ENCODE measurements around the gene TRIM43B. TPM values are rescaled to one million over a fixed set of nuclear protein-coding genes. Genes with fewer than 3 reads are reported as not detected.

TRIM43B gene
- total RNA-seq, 1 experiment from 2014 or later: not detected

DNA sequence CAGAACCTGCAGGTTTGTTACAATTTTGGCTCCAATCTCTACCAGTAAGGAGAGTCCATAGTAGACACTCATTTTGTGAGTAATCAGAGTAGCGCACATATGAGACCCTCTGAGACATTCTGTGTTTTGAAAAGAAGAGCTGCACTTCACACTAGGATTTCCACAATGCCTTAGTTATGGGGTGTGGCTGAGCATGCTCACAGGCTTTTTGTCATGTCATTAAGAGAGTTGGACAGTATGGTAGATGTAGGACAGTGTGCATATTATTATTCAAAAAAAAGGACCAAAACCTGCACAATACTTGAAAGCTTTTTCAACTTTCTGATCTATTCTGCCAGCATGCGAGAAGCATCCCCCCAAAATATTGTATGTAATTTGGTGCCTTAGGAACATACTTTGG lies 24.9 kb upstream of the TRIM43B start:
- no peaks in the 10 kb centered on the region for H3K9me3 ChIP-seq (ENCODE audit: control insufficient read depth in 1 of 2, insufficient read depth in 1 of 2, low read depth in 1 of 2, low read length in 2 of 2)
- H3K9me2 ChIP-seq (ENCODE audit: insufficient read depth): no peaks in the 10 kb centered on the region
- intact Hi-C loops (cut with micrococcal nuclease): no loop called here
- RAD21 ChIA-PET (ENCODE audit: low non-redundant PET in 1 of 2, low total read pairs in 2 of 2, uncharacterized antibody in 2 of 2, unreplicated experiment in 2 of 2): no interaction called here
- ATAC-seq (no peak), DNase-seq (ENCODE audit: low read depth, low spot score) (no peak)
- H3K9ac ChIP-seq (ENCODE audit: low read length): no peak overlapping the region
- BruUV-seq (replicated peaks): no TSS peak
- H3K27ac ChIP-seq (ENCODE audit: low read depth, low read length): no peak overlapping the region
- no peak for TF ChIP-seq SP1 (IDR thresholded peaks at IDR 0.05; ENCODE audit: low read depth)
- TF ChIP-seq FOSL1 (IDR thresholded peaks at IDR 0.05; ENCODE audit: low read depth): no peak
- TF ChIP-seq, protein P1, sequence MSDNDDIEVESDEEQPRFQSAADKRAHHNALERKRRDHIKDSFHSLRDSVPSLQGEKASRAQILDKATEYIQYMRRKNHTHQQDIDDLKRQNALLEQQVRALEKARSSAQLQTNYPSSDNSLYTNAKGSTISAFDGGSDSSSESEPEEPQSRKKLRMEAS (IDR thresholded peaks at IDR 0.05): no peak
- TF ChIP-seq ZNF274 (IDR thresholded peaks at IDR 0.05; ENCODE audit: low read depth, low read length): no peak
- TF ChIP-seq, protein P2, sequence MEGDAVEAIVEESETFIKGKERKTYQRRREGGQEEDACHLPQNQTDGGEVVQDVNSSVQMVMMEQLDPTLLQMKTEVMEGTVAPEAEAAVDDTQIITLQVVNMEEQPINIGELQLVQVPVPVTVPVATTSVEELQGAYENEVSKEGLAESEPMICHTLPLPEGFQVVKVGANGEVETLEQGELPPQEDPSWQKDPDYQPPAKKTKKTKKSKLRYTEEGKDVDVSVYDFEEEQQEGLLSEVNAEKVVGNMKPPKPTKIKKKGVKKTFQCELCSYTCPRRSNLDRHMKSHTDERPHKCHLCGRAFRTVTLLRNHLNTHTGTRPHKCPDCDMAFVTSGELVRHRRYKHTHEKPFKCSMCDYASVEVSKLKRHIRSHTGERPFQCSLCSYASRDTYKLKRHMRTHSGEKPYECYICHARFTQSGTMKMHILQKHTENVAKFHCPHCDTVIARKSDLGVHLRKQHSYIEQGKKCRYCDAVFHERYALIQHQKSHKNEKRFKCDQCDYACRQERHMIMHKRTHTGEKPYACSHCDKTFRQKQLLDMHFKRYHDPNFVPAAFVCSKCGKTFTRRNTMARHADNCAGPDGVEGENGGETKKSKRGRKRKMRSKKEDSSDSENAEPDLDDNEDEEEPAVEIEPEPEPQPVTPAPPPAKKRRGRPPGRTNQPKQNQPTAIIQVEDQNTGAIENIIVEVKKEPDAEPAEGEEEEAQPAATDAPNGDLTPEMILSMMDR (IDR thresholded peaks at IDR 0.05 in 2 of 3, conservative IDR thresholded peaks at IDR 0.05 in 1 of 3; ENCODE audit: borderline replicate concordance in 1 of 3, insufficient read depth in 1 of 3, low read depth in 2 of 3, low read length in 2 of 3): no peak
- no peak for TF ChIP-seq SIN3A (IDR thresholded peaks at IDR 0.05; ENCODE audit: low read depth)
- TF ChIP-seq ELF1 (IDR thresholded peaks at IDR 0.05; ENCODE audit: borderline replicate concordance, low read depth): no peak
- TF ChIP-seq, protein P3, sequence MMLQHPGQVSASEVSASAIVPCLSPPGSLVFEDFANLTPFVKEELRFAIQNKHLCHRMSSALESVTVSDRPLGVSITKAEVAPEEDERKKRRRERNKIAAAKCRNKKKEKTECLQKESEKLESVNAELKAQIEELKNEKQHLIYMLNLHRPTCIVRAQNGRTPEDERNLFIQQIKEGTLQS (IDR thresholded peaks at IDR 0.05): no peak
- TF ChIP-seq, protein P4, sequence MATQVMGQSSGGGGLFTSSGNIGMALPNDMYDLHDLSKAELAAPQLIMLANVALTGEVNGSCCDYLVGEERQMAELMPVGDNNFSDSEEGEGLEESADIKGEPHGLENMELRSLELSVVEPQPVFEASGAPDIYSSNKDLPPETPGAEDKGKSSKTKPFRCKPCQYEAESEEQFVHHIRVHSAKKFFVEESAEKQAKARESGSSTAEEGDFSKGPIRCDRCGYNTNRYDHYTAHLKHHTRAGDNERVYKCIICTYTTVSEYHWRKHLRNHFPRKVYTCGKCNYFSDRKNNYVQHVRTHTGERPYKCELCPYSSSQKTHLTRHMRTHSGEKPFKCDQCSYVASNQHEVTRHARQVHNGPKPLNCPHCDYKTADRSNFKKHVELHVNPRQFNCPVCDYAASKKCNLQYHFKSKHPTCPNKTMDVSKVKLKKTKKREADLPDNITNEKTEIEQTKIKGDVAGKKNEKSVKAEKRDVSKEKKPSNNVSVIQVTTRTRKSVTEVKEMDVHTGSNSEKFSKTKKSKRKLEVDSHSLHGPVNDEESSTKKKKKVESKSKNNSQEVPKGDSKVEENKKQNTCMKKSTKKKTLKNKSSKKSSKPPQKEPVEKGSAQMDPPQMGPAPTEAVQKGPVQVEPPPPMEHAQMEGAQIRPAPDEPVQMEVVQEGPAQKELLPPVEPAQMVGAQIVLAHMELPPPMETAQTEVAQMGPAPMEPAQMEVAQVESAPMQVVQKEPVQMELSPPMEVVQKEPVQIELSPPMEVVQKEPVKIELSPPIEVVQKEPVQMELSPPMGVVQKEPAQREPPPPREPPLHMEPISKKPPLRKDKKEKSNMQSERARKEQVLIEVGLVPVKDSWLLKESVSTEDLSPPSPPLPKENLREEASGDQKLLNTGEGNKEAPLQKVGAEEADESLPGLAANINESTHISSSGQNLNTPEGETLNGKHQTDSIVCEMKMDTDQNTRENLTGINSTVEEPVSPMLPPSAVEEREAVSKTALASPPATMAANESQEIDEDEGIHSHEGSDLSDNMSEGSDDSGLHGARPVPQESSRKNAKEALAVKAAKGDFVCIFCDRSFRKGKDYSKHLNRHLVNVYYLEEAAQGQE (IDR thresholded peaks at IDR 0.05; ENCODE audit: low read depth): no peak
- no peak for TF ChIP-seq POLR2AphosphoS5 (IDR thresholded peaks at IDR 0.05; ENCODE audit: low read depth, low read length)
- no peak for TF ChIP-seq JUND (IDR thresholded peaks at IDR 0.05)
- TF ChIP-seq EZH2 (IDR thresholded peaks at IDR 0.05): no peak
- TF ChIP-seq EGR1 (IDR thresholded peaks at IDR 0.05; ENCODE audit: low read depth): no peak
- TF ChIP-seq EZH2phosphoT487 (IDR thresholded peaks at IDR 0.05; ENCODE audit: borderline replicate concordance): no peak
- TF ChIP-seq CEBPB (IDR thresholded peaks at IDR 0.05; ENCODE audit: low read depth): no peak
- TF ChIP-seq RAD21 (IDR thresholded peaks at IDR 0.05; ENCODE audit: low read depth): no peak
- no peak for TF ChIP-seq SRF (IDR thresholded peaks at IDR 0.05; ENCODE audit: low read depth)
- no peak for TF ChIP-seq TCF7L2 (IDR thresholded peaks at IDR 0.05; ENCODE audit: borderline replicate concordance, extremely low read depth, insufficient read depth, insufficient read length)
- no peak for TF ChIP-seq ZFX (IDR thresholded peaks at IDR 0.05)
- TF ChIP-seq CBX3 (IDR thresholded peaks at IDR 0.05; ENCODE audit: low read depth): no peak
- CTCF ChIA-PET: no interaction called here
- no peaks in the 10 kb centered on the region for H3K79me2 ChIP-seq (ENCODE audit: insufficient read depth, low read length)
- POLR2A ChIA-PET: no interaction called here
- H3K4me3 ChIP-seq (replicated peaks in 1 of 2; ENCODE audit: low read depth in 1 of 2, low read length in 2 of 2): no peak overlapping the region
- no peaks in the 10 kb centered on the region for H3K36me3 ChIP-seq (ENCODE audit: control insufficient read depth in 1 of 2, insufficient read depth in 2 of 2, low read length in 2 of 2)
- no peak overlapping the region for H2AFZ ChIP-seq (ENCODE audit: low read depth, low read length, poor library complexity, severe bottlenecking)
- H3K4me1 ChIP-seq (ENCODE audit: control insufficient read depth in 1 of 2, insufficient read depth in 2 of 2, low read length in 2 of 2): no peaks in the 10 kb centered on the region
- no peak overlapping the region for H3K4me2 ChIP-seq (ENCODE audit: low read length)
- no peaks in the 10 kb centered on the region for H4K20me1 ChIP-seq (ENCODE audit: insufficient read depth)
- no peaks in the 10 kb centered on the region for H3K27me3 ChIP-seq (ENCODE audit: insufficient read depth, low read length)

Measured in HCT116 (cell line).